K562 (cell line): ENCODE measurements around the gene SYMPK. TPM values are rescaled to one million over a fixed set of nuclear protein-coding genes. Genes with fewer than 3 reads are reported as not detected.

Experiments used
- ATAC-seq: fragments of 200-7000 bp; cut with Tn5 transposase; 3 replicates; pipeline ENCODE4 v1.9.1; 2020; ENCODE audit warnings: moderate library complexity
- BruUV-seq: library from RNA; stranded (reverse); fragments of 400-500 nt; replicated peaks from 2 replicates; lab custom pipeline; 2021; lab: Mats Ljungman, UMichigan
- CTCF ChIA-PET: fragments of 300-600 bp; formaldehyde crosslinking; extraction: SDS; loops from one replicate; lab custom pipeline; 2021; ENCODE audit warnings: low intra/inter-chr PET ratio; lab: Yijun Ruan, JAX
- POLR2A ChIA-PET: fragments of 300-600, 350-650 bp; sonication (Branson Sonifier 250); formaldehyde crosslinking; extraction: SDS; loops from one replicate; lab custom pipeline; 2021; ENCODE audit warnings: antibody characterized with exemption, inconsistent platforms; lab: Yijun Ruan, JAX
- DNase-seq, 4 experiments: peaks; one replicate each; pipeline versions ENCODE4 v3.0.0 to v3.0.0-alpha.2; 2011 to 2018; ENCODE audit warnings: low spot score in 3 of 4, mixed read lengths in 3 of 4; ENCODE audit errors: extremely low read depth in 1 of 4
- FAIRE-seq: peaks from 2 replicates; lab custom pipeline; 2011; peaks lifted over from hg19 to GRCh38; lab: Jason Lieb, UNC
- H2AFZ ChIP-seq: 2 replicates; pipeline ENCODE4 v1.6.0; 2011; ENCODE audit warnings: low read depth, low read length, control low read depth, inconsistent platforms
- H3K27ac ChIP-seq: fragments of 200-600 bp; 3 replicates; pipeline ENCODE4 v1.8.0; 2011; ENCODE audit warnings: low read depth, mild to moderate bottlenecking, control low read depth, inconsistent platforms, low read length, moderate library complexity, mixed read lengths; ENCODE audit errors: extremely low read depth
- H3K27me3 ChIP-seq, 2 experiments: fragments of 300-600 bp in 1 of 2; 2 replicates in 1 of 2; 3 replicates in 1 of 2; pipeline versions ENCODE4 v1.6.0 to v1.8.0; 2011; ENCODE audit warnings: inconsistent platforms in 2 of 2, low read length in 2 of 2, mild to moderate bottlenecking in 1 of 2, mixed read lengths in 1 of 2, moderate library complexity in 1 of 2; ENCODE audit not compliant: control insufficient read depth in 2 of 2, insufficient read depth in 2 of 2
- H3K36me3 ChIP-seq: fragments of 300-600 bp; 3 replicates; pipeline ENCODE4 v1.8.0; 2011; ENCODE audit warnings: mild to moderate bottlenecking, low read length, inconsistent platforms; ENCODE audit not compliant: control insufficient read depth, insufficient read depth
- H3K4me1 ChIP-seq, 2 experiments: fragments of 200-600 bp in 1 of 2; replicated peaks in 1 of 2; 2 replicates in 1 of 2; 3 replicates in 1 of 2; pipeline versions ENCODE4 v1.5.1 to v1.8.0; 2011; ENCODE audit warnings: inconsistent platforms in 2 of 2, low read length in 2 of 2, mild to moderate bottlenecking in 1 of 2, mixed read lengths in 1 of 2, moderate library complexity in 1 of 2; ENCODE audit not compliant: control insufficient read depth in 2 of 2, insufficient read depth in 2 of 2
- H3K4me2 ChIP-seq: 2 replicates; pipeline ENCODE4 v1.6.1; 2011; ENCODE audit warnings: low read length, control low read depth, inconsistent platforms, mixed read lengths; ENCODE audit not compliant: insufficient read depth
- H3K4me3 ChIP-seq: fragments of 200-600 bp; sonication (generic), shearing (Covaris generic); 2 replicates; pipeline ENCODE4 v1.5.1; 2016; ENCODE audit warnings: control low read depth, inconsistent platforms
- H3K79me2 ChIP-seq: fragments of 200-600 bp; 3 replicates; pipeline ENCODE4 v1.8.0; 2011; ENCODE audit warnings: low read length, inconsistent platforms; ENCODE audit not compliant: control insufficient read depth, insufficient read depth
- H3K9ac ChIP-seq, 2 experiments: 2 replicates each; pipeline versions ENCODE4 v1.6.0 to v1.6.1; 2011; ENCODE audit warnings: low read depth in 2 of 2, low read length in 2 of 2, control low read depth in 1 of 2, inconsistent platforms in 1 of 2, mild to moderate bottlenecking in 1 of 2, mixed read lengths in 1 of 2; ENCODE audit not compliant: insufficient read depth in 1 of 2
- H3K9me1 ChIP-seq: one replicate; pipeline ENCODE4 v1.6.0; 2011; ENCODE audit warnings: inconsistent platforms, mild to moderate bottlenecking, low read length, moderate library complexity; ENCODE audit not compliant: control insufficient read depth, insufficient read depth
- H3K9me3 ChIP-seq: replicated peaks from 2 replicates; pipeline ENCODE4 v1.5.1; 2011; ENCODE audit warnings: low read depth, low read length, inconsistent platforms; ENCODE audit not compliant: control insufficient read depth, insufficient read depth
- H4K20me1 ChIP-seq: replicated peaks from 2 replicates; pipeline ENCODE4 v1.6.1; 2011; ENCODE audit warnings: low read length, inconsistent platforms, mixed read lengths; ENCODE audit not compliant: control insufficient read depth, insufficient read depth
- BCL6 ChIP-seq: fragments of 250-450 bp; sonication (Bioruptor Pico); IDR thresholded peaks from 2 replicates; pipeline ENCODE4 v1.4.0; 2020
- CREB5 ChIP-seq: fragments of 250-450 bp; sonication (Bioruptor Pico); IDR thresholded peaks from 2 replicates; pipeline ENCODE4 v1.5.0; 2020; ENCODE audit warnings: mild to moderate bottlenecking
- ERF ChIP-seq: fragments of 450-650 bp; formaldehyde crosslinking; IDR thresholded peaks from 2 replicates; pipeline ENCODE4 v1.4.0; 2020; ENCODE audit warnings: mild to moderate bottlenecking, mixed read lengths
- GATAD2B ChIP-seq: fragments of 450-650 bp; IDR thresholded peaks from 2 replicates; pipeline ENCODE4 v1.6.1; 2017; ENCODE audit warnings: mild to moderate bottlenecking, borderline replicate concordance
- IRF9 ChIP-seq: fragments of 450-650 bp; IDR thresholded peaks from 2 replicates; pipeline ENCODE4 v1.6.1; 2016; ENCODE audit warnings: missing biosample characterization, missing genetic modification characterization
- U2AF2 ChIP-seq: fragments of 200-400 bp; formaldehyde crosslinking; optimal IDR thresholded peaks from 2 replicates; pipeline ENCODE3; 2017; ENCODE audit warnings: low read depth, mild to moderate bottlenecking, low read length
- YY1 ChIP-seq, 3 experiments: IDR thresholded peaks; 2 replicates each; pipeline ENCODE4 v1.6.1; 2011; ENCODE audit warnings: low read length in 2 of 3, mild to moderate bottlenecking in 2 of 3, moderate library complexity in 2 of 3, borderline replicate concordance in 1 of 3, control low read depth in 1 of 3, low read depth in 1 of 3; ENCODE audit not compliant: insufficient read depth in 3 of 3, insufficient replicate concordance in 2 of 3, control insufficient read depth in 1 of 3, insufficient read length in 1 of 3; ENCODE audit errors: extremely low read depth in 1 of 3
- ZBTB11 ChIP-seq, 3 experiments: fragments of 200-800 bp in 1 of 3; fragments of 250-450 bp in 1 of 3; fragments of 450-650 bp in 1 of 3; sonication (Bioruptor Pico) in 1 of 3; sonication (Bioruptor generic) in 1 of 3; formaldehyde crosslinking in 1 of 3; IDR thresholded peaks; 2 replicates each; pipeline versions ENCODE4 v1.6.1 to v1.8.0; 2016 to 2022; ENCODE audit warnings: mild to moderate bottlenecking in 2 of 3, missing genetic modification characterization in 2 of 3, missing compliant biosample characterization in 1 of 3, moderate library complexity in 1 of 3
- ZEB2 ChIP-seq: fragments of 450-650 bp; IDR thresholded peaks from 2 replicates; pipeline ENCODE4 v1.6.1; 2016
- ZNF431 ChIP-seq: sonication (generic); formaldehyde crosslinking; IDR thresholded peaks from 2 replicates; pipeline ENCODE4 v1.8.0; 2022; ENCODE audit warnings: mild to moderate bottlenecking, missing genetic modification reagents
- ZNF668 ChIP-seq: fragments of 250-450 bp; sonication (Bioruptor Pico); IDR thresholded peaks from 2 replicates; pipeline ENCODE4 v1.8.0; 2022; ENCODE audit warnings: mild to moderate bottlenecking, inconsistent platforms
- ZNF778 ChIP-seq: fragments of 450-650 bp; formaldehyde crosslinking; IDR thresholded peaks from 2 replicates; pipeline ENCODE4 v1.4.0; 2020; ENCODE audit warnings: mild to moderate bottlenecking, moderate library complexity
- ZZZ3 ChIP-seq: fragments of 450-650 bp; IDR thresholded peaks from 2 replicates; pipeline ENCODE4 v1.6.1; 2016; ENCODE audit warnings: antibody characterized with exemption, mild to moderate bottlenecking, moderate library complexity
- WGBS: fragments of 100-300 bp; shearing (Covaris generic); methylation state at CpG from one replicate; pipeline ENCODE4 v1.1.6; 2016; ENCODE audit warnings: low coverage, mixed read lengths; ENCODE audit not compliant: insufficient coverage; ENCODE audit errors: missing lambda C conversion rate; 5-methylcytosine and 5-hydroxymethylcytosine counted together
- in situ Hi-C: fragments of 300-500 bp; cut with MboI; formaldehyde crosslinking; loops from 4 replicates; pipeline ENCODE4 v1.15.0; 2018; ENCODE audit warnings: inconsistent platforms, mixed read lengths
- intact Hi-C: fragments of 100-400 bp; cut with micrococcal nuclease; formaldehyde crosslinking; loops from 2 replicates; pipeline ENCODE4 v1.14.2; 2022
- polyA plus RNA-seq, 8 experiments: library from polyadenylated mRNA; depleted of rRNA in 4 of 8; stranded (reverse) in 5 of 8; unstranded in 3 of 8; fragments of >200 nt; fragmentation: Nextera tagmentation in 2 of 8; fragmentation: Illumina TruSeq in 1 of 8; extraction: Ambion mirVana in 2 of 8; extraction: Trizol in 1 of 8; gene quantifications; 2 replicates each; pipeline versions ENCODE4 v1.2.1 to v1.2.3, GENCODE V29; 2011 to 2014; ENCODE audit warnings: inconsistent platforms in 1 of 8, missing spikeins in 1 of 8
- total RNA-seq, 7 experiments: library from RNA; depleted of rRNA in 6 of 7; stranded (reverse); fragments of >200 nt in 6 of 7; fragmentation: Illumina TruSeq in 2 of 7; extraction: Trizol in 2 of 7; gene quantifications; 2 replicates each; pipeline versions ENCODE4 v1.2.1 to v1.2.3, GENCODE V29; 2011 to 2021; ENCODE audit warnings: low replicate concordance in 1 of 7

The SYMPK gene
- total and polyA plus RNA-seq, 9 of the 15 experiments (the other 6 are each of a cell fraction or from before 2014, with no cell fraction given): 0.73 to 95.5 (median 58.4) TPM

- TF ChIP-seq ZNF668 (CRISPR knock-in tag) (no peak), ZBTB11 (CRISPR knock-in tag; IDR thresholded peaks at IDR 0.05) (no peak)
Observed at GRCh38 chr19:45768984-45769782, 93.8 kb downstream of the SYMPK start, which contains the start of gene SIX5 (continued).

- peaks cover 10 to 83% of the 10 kb centered on the region in 2 experiments; a peak in 4 of 5 replicates for H3K4me1 ChIP-seq
- peak overlapping the region; percentile 88 for H3K4me2 ChIP-seq
- peak; percentile 38 to 59 (median 45) for DNase-seq
- intact Hi-C loops (no loop called here), in situ Hi-C loops (no loop called here)
- no peaks in the 10 kb centered on the region for H4K20me1 ChIP-seq
- no peaks in the 10 kb centered on the region for H3K9me1 ChIP-seq
- H3K4me3 ChIP-seq: peak overlapping the region; percentile 56
- ChIA-PET CTCF (interaction anchor here (1.4 to 2.9 kb wide), 2 partner anchors 30 to 309 kb away, joined by 5 to 22 read pairs; no protein-coding TSS in a partner anchor), POLR2A (interaction anchor here (0.9 to 5.9 kb wide), 5 partner anchors 12 to 86 kb away, joined by 3 to 70 read pairs (median 7); partner anchors contain the start of gene DMPK)
- no peak for ATAC-seq
- H3K27me3 ChIP-seq: no peaks in the 10 kb centered on the region
- peak overlapping the region; percentile 77 for H3K27ac ChIP-seq
- 0% methylated on average over 2 of the region's 33 CpGs for WGBS
- H2AFZ ChIP-seq: peak overlapping the region; percentile 58
- no peak for FAIRE-seq
- H3K36me3 ChIP-seq: peaks cover 6% of the 10 kb centered on the region; the same call in 1 of the 3 replicates
- no TSS peak for BruUV-seq
- H3K9me3 ChIP-seq: no peaks in the 10 kb centered on the region
- peak overlapping the region; percentile 69 to 98; a peak in 3 of 4 replicates for H3K9ac ChIP-seq
- H3K79me2 ChIP-seq: peaks cover 17% of the 10 kb centered on the region; the same call in 2 of the 3 replicates
- peak; percentile 5 to 81 (median 65) for TF ChIP-seq YY1 (IDR thresholded peaks at IDR 0.05; ENCODE audit: borderline replicate concordance in 1 of 3, control insufficient read depth in 1 of 3, extremely low read depth in 1 of 3, insufficient read depth in 3 of 3, insufficient read length in 1 of 3, insufficient replicate concordance in 2 of 3, low read depth in 1 of 3, low read length in 2 of 3)
- no peak for TF ChIP-seq GATAD2B
- TF ChIP-seq IRF9 (tag): no peak
- no peak for TF ChIP-seq ZEB2
- TF ChIP-seq BCL6 (CRISPR knock-in tag): no peak
- no peak for TF ChIP-seq ZNF431 (CRISPR knock-in tag)
- TF ChIP-seq CREB5 (CRISPR knock-in tag): no peak
- TF ChIP-seq ZNF778 (CRISPR knock-in tag): no peak
- TF ChIP-seq ERF (CRISPR knock-in tag): no peak
- no peak for TF ChIP-seq ZZZ3
- no peak for TF ChIP-seq U2AF2
Observed at GRCh38 chr19:45768655-45768983, 94.3 kb downstream of the SYMPK start.
